Activated CD4-positive, alpha-beta memory T cell treated with anti-CD3 and anti-CD28 coated beads for 36 hours (primary cell): ENCODE measurements around the gene HSP90AB1. TPM values are rescaled to one million over a fixed set of nuclear protein-coding genes. Genes with fewer than 3 reads are reported as not detected.

Experiments used
- total RNA-seq, 2 experiments: library from RNA; stranded (reverse); gene quantifications; one replicate each; pipeline ENCODE4 v1.2.3, GENCODE V29; 2021

HSP90AB1 gene
- total RNA-seq, 2 experiments from 2014 or later: 1,671 to 1,695 TPM

Other genes with a start within 250 kb of the HSP90AB1 start
- gene MRPL14, start 119.6 kb upstream of the HSP90AB1 start, total RNA-seq: 10 to 100 TPM; 49.5 to 50.1 TPM
- gene TMEM63B, start 119.5 kb upstream of the HSP90AB1 start, total RNA-seq: 10 to 100 TPM; 11.6 to 13.0 TPM
- gene CAPN11, start 88.3 kb upstream of the HSP90AB1 start, total RNA-seq: under 1 TPM in 1 of 2 experiments, not detected in 1; 0.12 TPM
- gene MYMX, start 30.2 kb upstream of the HSP90AB1 start, total RNA-seq: not detected
- 10 to 100 TPM; 47.6 to 50.0 TPM for gene SLC29A1, start 23.5 kb upstream of the HSP90AB1 start, total RNA-seq
- gene SLC35B2, start 10.4 kb downstream of the HSP90AB1 start, total RNA-seq: 10 to 100 TPM; 16.5 to 16.8 TPM
- 10 to 100 TPM; 24.7 to 25.1 TPM for gene NFKBIE, start 18.4 kb downstream of the HSP90AB1 start, total RNA-seq
- gene TMEM151B, start 23.3 kb downstream of the HSP90AB1 start, total RNA-seq: under 1 TPM; 0.07 to 0.12 TPM
- 10 to 100 TPM; 16.3 to 16.5 TPM for gene AARS2, start 66.2 kb downstream of the HSP90AB1 start, total RNA-seq
- not detected for gene SPATS1, start 95.5 kb downstream of the HSP90AB1 start, total RNA-seq
- 10 to 100 TPM; 24.0 to 24.3 TPM for gene CDC5L, start 140.6 kb downstream of the HSP90AB1 start, total RNA-seq